H9 (cell line): ENCODE measurements around the gene NKX1-1. TPM values are rescaled to one million over a fixed set of nuclear protein-coding genes. Genes with fewer than 3 reads are reported as not detected.

ENCODE experiments used
- DNase-seq: peaks from one replicate; pipeline ENCODE4 v3.0.0-alpha.2; 2017
- H2AFZ ChIP-seq: one replicate; pipeline ENCODE4 v1.6.1; 2013; ENCODE audit warnings: mild to moderate bottlenecking, low read length, control low read depth, moderate library complexity
- H2AK5ac ChIP-seq: 2 replicates; pipeline ENCODE4 v1.6.1; 2013; ENCODE audit warnings: low read length, control low read depth, mixed read lengths; ENCODE audit not compliant: insufficient read length
- H2BK120ac ChIP-seq: one replicate; pipeline ENCODE4 v1.6.1; 2013; ENCODE audit warnings: low read depth, mild to moderate bottlenecking, low read length, control low read depth, inconsistent platforms; ENCODE audit not compliant: poor library complexity, severe bottlenecking
- H2BK12ac ChIP-seq: 2 replicates; pipeline ENCODE4 v1.6.1; 2013; ENCODE audit warnings: low read length, control low read depth, mixed read lengths, low read depth; ENCODE audit not compliant: insufficient read length
- H2BK15ac ChIP-seq: 2 replicates; pipeline ENCODE4 v1.6.1; 2013; ENCODE audit warnings: low read depth, low read length, control low read depth
- H2BK20ac ChIP-seq: one replicate; pipeline ENCODE4 v1.6.1; 2013; ENCODE audit warnings: low read depth, mild to moderate bottlenecking, low read length, control low read depth, inconsistent platforms; ENCODE audit not compliant: poor library complexity, severe bottlenecking
- H2BK5ac ChIP-seq: 2 replicates; pipeline ENCODE4 v1.6.1; 2013; ENCODE audit warnings: low read length, control low read depth, mixed read lengths; ENCODE audit not compliant: insufficient read length
- H3K14ac ChIP-seq: 2 replicates; pipeline ENCODE4 v1.6.1; 2013; ENCODE audit warnings: low read length, control low read depth; ENCODE audit not compliant: insufficient read depth
- H3K18ac ChIP-seq: 2 replicates; pipeline ENCODE4 v1.6.1; 2013; ENCODE audit warnings: low read depth, mild to moderate bottlenecking, mixed read lengths, low read length, control low read depth; ENCODE audit not compliant: insufficient read length
- H3K23ac ChIP-seq: 2 replicates; pipeline ENCODE4 v1.6.1; 2013; ENCODE audit warnings: low read length, control low read depth, mixed read lengths, low read depth; ENCODE audit not compliant: insufficient read length
- H3K23me2 ChIP-seq: 2 replicates; pipeline ENCODE4 v1.6.1; 2013; ENCODE audit warnings: low read depth, mild to moderate bottlenecking, mixed read lengths, low read length, control low read depth; ENCODE audit not compliant: insufficient read length, poor library complexity, severe bottlenecking
- H3K27ac ChIP-seq: 2 replicates; pipeline ENCODE4 v1.5.1; 2013; ENCODE audit warnings: low read length, control low read depth, mixed read lengths, low read depth; ENCODE audit not compliant: insufficient read length
- H3K27me3 ChIP-seq: 2 replicates; pipeline ENCODE4 v1.6.1; 2013; ENCODE audit warnings: low read length, control low read depth, inconsistent platforms; ENCODE audit not compliant: insufficient read depth
- H3K4ac ChIP-seq: 2 replicates; pipeline ENCODE4 v1.6.1; 2013; ENCODE audit warnings: low read depth, mild to moderate bottlenecking, control low read depth, inconsistent platforms, low read length, moderate library complexity
- H3K4me1 ChIP-seq: 2 replicates; pipeline ENCODE4 v1.6.1; 2013; ENCODE audit warnings: low read length, control low read depth, inconsistent platforms; ENCODE audit not compliant: insufficient read depth
- H3K4me2 ChIP-seq: 2 replicates; pipeline ENCODE4 v1.6.1; 2013; ENCODE audit warnings: low read length, control low read depth, mixed read lengths; ENCODE audit not compliant: insufficient read length, insufficient read depth
- H3K56ac ChIP-seq: 2 replicates; pipeline ENCODE4 v1.6.1; 2013; ENCODE audit warnings: low read depth, mild to moderate bottlenecking, mixed read lengths, low read length, control low read depth; ENCODE audit not compliant: insufficient read length
- H3K79me1 ChIP-seq: 2 replicates; pipeline ENCODE4 v1.6.1; 2013; ENCODE audit warnings: low read depth, mild to moderate bottlenecking, moderate library complexity, low read length, control low read depth, inconsistent platforms; ENCODE audit not compliant: insufficient read depth, poor library complexity, severe bottlenecking
- H3K79me2 ChIP-seq: 2 replicates; pipeline ENCODE4 v1.6.1; 2013; ENCODE audit warnings: low read length, control low read depth, inconsistent platforms; ENCODE audit not compliant: insufficient read depth
- H3K9ac ChIP-seq: 2 replicates; pipeline ENCODE4 v1.6.1; 2013; ENCODE audit warnings: low read length, control low read depth, mixed read lengths; ENCODE audit not compliant: insufficient read length; ENCODE audit errors: extremely low read depth
- H3K9me3 ChIP-seq: one replicate; pipeline ENCODE4 v1.6.1; 2013; ENCODE audit warnings: low read depth, low read length, inconsistent platforms; ENCODE audit not compliant: control insufficient read depth
- H3T11ph ChIP-seq: one replicate; pipeline ENCODE4 v1.6.1; 2013; ENCODE audit warnings: mild to moderate bottlenecking, low read length, control low read depth, inconsistent platforms
- H4K20me1 ChIP-seq: one replicate; pipeline ENCODE4 v1.6.1; 2013; ENCODE audit not compliant: control insufficient read depth, insufficient read length, insufficient read depth
- H4K5ac ChIP-seq: 2 replicates; pipeline ENCODE4 v1.6.1; 2013; ENCODE audit warnings: low read depth, mild to moderate bottlenecking, mixed read lengths, low read length, control low read depth; ENCODE audit not compliant: insufficient read length
- H4K8ac ChIP-seq: replicated peaks from 2 replicates; pipeline ENCODE4 v1.6.1; 2013; ENCODE audit warnings: low read length, control low read depth, mixed read lengths, low read depth; ENCODE audit not compliant: insufficient read length
- H4K91ac ChIP-seq: 2 replicates; pipeline ENCODE4 v1.6.1; 2013; ENCODE audit warnings: low read depth, mild to moderate bottlenecking, moderate library complexity, mixed read lengths, low read length, control low read depth; ENCODE audit not compliant: insufficient read length
- H3K27ac Mint-ChIP-seq, 3 experiments: 2 replicates in 2 of 3; 3 replicates in 1 of 3; pipeline ENCODE4 v1.8.0; 2020 to 2021; ENCODE audit warnings: mixed read lengths in 3 of 3, mild to moderate bottlenecking in 1 of 3, moderate library complexity in 1 of 3
- H3K27me3 Mint-ChIP-seq: 2 replicates; pipeline ENCODE4 v1.8.0; 2021; ENCODE audit warnings: low read depth, mild to moderate bottlenecking, moderate library complexity, mixed read lengths
- H3K36me3 Mint-ChIP-seq, 3 experiments: 2 replicates in 2 of 3; 3 replicates in 1 of 3; pipeline ENCODE4 v1.8.0; 2020 to 2021; ENCODE audit warnings: low read depth in 3 of 3, mixed read lengths in 3 of 3; ENCODE audit not compliant: insufficient read depth in 1 of 3
- H3K4me1 Mint-ChIP-seq, 2 experiments: 2 replicates each; pipeline ENCODE4 v1.8.0; 2020; ENCODE audit warnings: mixed read lengths in 2 of 2
- H3K4me3 Mint-ChIP-seq, 2 experiments: 2 replicates in 1 of 2; 3 replicates in 1 of 2; pipeline ENCODE4 v1.8.0; 2020 to 2021; ENCODE audit warnings: mild to moderate bottlenecking in 2 of 2, mixed read lengths in 2 of 2, moderate library complexity in 1 of 2
- H3K9me3 Mint-ChIP-seq, 2 experiments: 2 replicates in 1 of 2; 3 replicates in 1 of 2; pipeline ENCODE4 v1.8.0; 2020; ENCODE audit warnings: mild to moderate bottlenecking in 2 of 2, mixed read lengths in 2 of 2, moderate library complexity in 1 of 2
- CTCF ChIP-seq: fragments of 200-600 bp; sonication (generic); conservative IDR thresholded peaks from 3 replicates; pipeline ENCODE4 v1.8.0; 2021; ENCODE audit warnings: antibody characterized with exemption, mild to moderate bottlenecking
- WGBS: extraction: QIAGEN DNeasy Blood & Tissue Kit; methylation state at CpG from one replicate; pipeline ENCODE4 v1.1.7; 2013; ENCODE audit warnings: missing lambda C conversion rate, low lambda C conversion rate, mixed read lengths; ENCODE audit not compliant: insufficient read length; ENCODE audit errors: extremely low coverage; 5-methylcytosine and 5-hydroxymethylcytosine counted together
- long read RNA-seq: library from polyadenylated mRNA; unstranded; transcript quantifications from one replicate; pipeline ENCODE4 v2.0.0, GENCODE V29; 2020
- total RNA-seq: library from RNA; stranded (reverse); gene quantifications from 2 replicates; pipeline ENCODE4 v1.2.1, GENCODE V29; 2021

Gene NKX1-1
- not detected in 2 replicates for total RNA-seq
- long read RNA-seq = 0 reads

GRCh38 chr4:1406394-1406980 lies at the start of gene NKX1-1:
TSS of gene NKX1-1 (minus strand) at chr4:1406442. CDS start at chr4:1406442, 0 bp downstream.
- Histone ChIP-seq H2BK12ac (no peak within 1 kb of the TSS), H2BK20ac (no peak within 1 kb of the TSS), H2BK120ac (no peak within 1 kb of the TSS), H3K27ac (no peak within 1 kb of the TSS), H2BK15ac (no peak within 1 kb of the TSS), H3K23ac (no peak within 1 kb of the TSS), H3K4ac (no peak within 1 kb of the TSS), H3K9ac (no peak within 1 kb of the TSS), H4K20me1 (peaks cover under 1% of the 10 kb centered on the region), H3K9me3 (no peaks in the 10 kb centered on the region), H3K56ac (no peak within 1 kb of the TSS), H3K4me1 (no peaks in the 10 kb centered on the region; the same call in 1 of the 2 replicates), H3K79me1 (no peaks in the 10 kb centered on the region), H4K91ac (no peak within 1 kb of the TSS), H3K4me2 (no peak within 1 kb of the TSS), H3K18ac (no peak within 1 kb of the TSS), H4K5ac (no peak within 1 kb of the TSS), H3T11ph (no peak within 1 kb of the TSS), H3K79me2 (no peaks in the 10 kb centered on the region), H3K23me2 (peaks cover 3% of the 10 kb centered on the region), H3K14ac (no peak within 1 kb of the TSS), H2AFZ (no peak within 1 kb of the TSS), H2BK5ac (no peak within 1 kb of the TSS), H3K27me3 (peaks cover 86% of the 10 kb centered on the region), H2AK5ac (no peak within 1 kb of the TSS), H4K8ac (no peak within 1 kb of the TSS)
- Mint-ChIP-seq H3K9me3 (peaks cover 0 to 2% of the 10 kb centered on the region in 2 experiments; a peak in 2 of 5 replicates), H3K27me3 (peaks cover 86% of the 10 kb centered on the region), H3K36me3 (peaks cover 0 to 2% (median 0%) of the 10 kb centered on the region in 3 experiments; a peak in 3 of 7 replicates), H3K4me3 (peak within 1 kb of the TSS in 1 of 2 experiments; percentile 69; a peak in 3 of 5 replicates), H3K27ac (no peak within 1 kb of the TSS), H3K4me1 (peaks cover 4 to 17% of the 10 kb centered on the region in 2 experiments; a peak in 3 of 4 replicates)
- no peak for TF ChIP-seq CTCF
- peak; percentile 44 for DNase-seq
- WGBS = no CpG with 5 or more reads among the region's 91 CpGs
